ENCODE measurements around the gene SPEF2.

SPEF2 gene

GRCh38 chr5:35741126-35741716 is 123.6 kb downstream of the SPEF2 start:
- Histone ChIP-seq H3K9me3 (ENCODE audit: control insufficient read depth, insufficient read depth, low read length) (no peaks in the 10 kb centered on the region), H3K27me3 (ENCODE audit: control insufficient read depth, low read length) (no peaks in the 10 kb centered on the region), H3K4me3 (ENCODE audit: low read length) (no peak overlapping the region), H3F3A (ENCODE audit: control insufficient read depth, insufficient read depth) (no peaks in the 10 kb centered on the region), H3K79me2 (ENCODE audit: control insufficient read depth, low read length) (no peaks in the 10 kb centered on the region), H3K36me3 (ENCODE audit: control insufficient read depth, low read length) (no peaks in the 10 kb centered on the region), H3K4me2 (ENCODE audit: low read length) (no peak overlapping the region), H3K4me1 (ENCODE audit: control insufficient read depth, low read length) (no peaks in the 10 kb centered on the region), H4K20me1 (ENCODE audit: control insufficient read depth, insufficient read depth, low read depth, low read length) (no peaks in the 10 kb centered on the region), H3K9me2 (replicated peaks; ENCODE audit: control insufficient read depth, low read length) (no peaks in the 10 kb centered on the region), H3K27ac (ENCODE audit: low read depth, low read length) (no peak overlapping the region)
- TF ChIP-seq CTCF (IDR thresholded peaks at IDR 0.05; ENCODE audit: low read depth, low read length, poor library complexity, severe bottlenecking): no peak
- no peak for TF ChIP-seq EZH2phosphoT487 (IDR thresholded peaks at IDR 0.05; ENCODE audit: borderline replicate concordance, low read length)

- Histone ChIP-seq H3K4me3 (ENCODE audit: low read length) (no peak overlapping the region), H3K36me3 (ENCODE audit: control insufficient read depth, low read length) (no peaks in the 10 kb centered on the region), H3K4me1 (ENCODE audit: control insufficient read depth, low read length) (no peaks in the 10 kb centered on the region), H3F3A (ENCODE audit: control insufficient read depth, insufficient read depth) (no peaks in the 10 kb centered on the region), H3K79me2 (ENCODE audit: control insufficient read depth, low read length) (no peaks in the 10 kb centered on the region), H3K27me3 (ENCODE audit: control insufficient read depth, low read length) (no peaks in the 10 kb centered on the region), H3K9me2 (replicated peaks; ENCODE audit: control insufficient read depth, low read length) (no peaks in the 10 kb centered on the region), H3K9me3 (ENCODE audit: control insufficient read depth, insufficient read depth, low read length) (no peaks in the 10 kb centered on the region), H4K20me1 (ENCODE audit: control insufficient read depth, insufficient read depth, low read depth, low read length) (no peaks in the 10 kb centered on the region), H3K27ac (ENCODE audit: low read depth, low read length) (no peak overlapping the region), H3K4me2 (ENCODE audit: low read length) (no peak overlapping the region)
- TF ChIP-seq EZH2phosphoT487 (IDR thresholded peaks at IDR 0.05; ENCODE audit: borderline replicate concordance, low read length) (no peak), CTCF (IDR thresholded peaks at IDR 0.05; ENCODE audit: low read depth, low read length, poor library complexity, severe bottlenecking) (no peak)
These were observed 124.3 kb downstream of the SPEF2 start for GRCh38 chr5:35741971-35742370.

- Histone ChIP-seq H3K4me1 (ENCODE audit: control insufficient read depth, low read length) (no peaks in the 10 kb centered on the region), H3K9me3 (ENCODE audit: control insufficient read depth, insufficient read depth, low read length) (no peaks in the 10 kb centered on the region), H3K4me2 (ENCODE audit: low read length) (no peak overlapping the region), H4K20me1 (ENCODE audit: control insufficient read depth, insufficient read depth, low read depth, low read length) (no peaks in the 10 kb centered on the region), H3K27ac (ENCODE audit: low read depth, low read length) (no peak overlapping the region), H3K4me3 (ENCODE audit: low read length) (no peak overlapping the region), H3K36me3 (ENCODE audit: control insufficient read depth, low read length) (no peaks in the 10 kb centered on the region), H3K79me2 (ENCODE audit: control insufficient read depth, low read length) (no peaks in the 10 kb centered on the region), H3F3A (ENCODE audit: control insufficient read depth, insufficient read depth) (no peaks in the 10 kb centered on the region), H3K9me2 (replicated peaks; ENCODE audit: control insufficient read depth, low read length) (no peaks in the 10 kb centered on the region), H3K27me3 (ENCODE audit: control insufficient read depth, low read length) (no peaks in the 10 kb centered on the region)
- TF ChIP-seq EZH2phosphoT487 (IDR thresholded peaks at IDR 0.05; ENCODE audit: borderline replicate concordance, low read length) (no peak), CTCF (IDR thresholded peaks at IDR 0.05; ENCODE audit: low read depth, low read length, poor library complexity, severe bottlenecking) (no peak)
These were observed 126.0 kb downstream of the SPEF2 start for GRCh38 chr5:35743644-35744043.

Measured in DOHH2 (cell line).